SU-DHL-6 (cell line): ENCODE results near the gene NOM1.

Experiments used
- H2AFZ ChIP-seq: fragments of 200-600 bp; sonication (generic); 2 replicates; pipeline ENCODE4 v1.6.1; 2014; ENCODE audit warnings: low read depth, mild to moderate bottlenecking, moderate library complexity, mixed read lengths, antibody characterized with exemption, low read length; ENCODE audit not compliant: severe bottlenecking
- H3F3A ChIP-seq: fragments of 200-600 bp; shearing (Covaris generic); 2 replicates; pipeline ENCODE4 v1.6.0; 2016; ENCODE audit warnings: antibody characterized with exemption, mild to moderate bottlenecking; ENCODE audit not compliant: insufficient read depth
- H3K27ac ChIP-seq: fragments of 200-600 bp; sonication (generic); 2 replicates; pipeline ENCODE4 v1.5.1; 2016; ENCODE audit warnings: low read depth, mild to moderate bottlenecking, low read length, moderate library complexity, mixed read lengths
- H3K27me3 ChIP-seq: fragments of 200-600 bp; sonication (generic), shearing (Covaris generic); 2 replicates; pipeline ENCODE4 v1.6.0; 2014; ENCODE audit warnings: mild to moderate bottlenecking, low read length
- H3K36me3 ChIP-seq: fragments of 200-600 bp; sonication (generic); 2 replicates; pipeline ENCODE4 v1.6.1; 2014; ENCODE audit warnings: mild to moderate bottlenecking, low read length, mixed read lengths
- H3K4me2 ChIP-seq: fragments of 300-600, 200-600 bp; shearing (Covaris generic), sonication (generic); 2 replicates; pipeline ENCODE4 v1.6.0; 2014; ENCODE audit warnings: low read length, low read depth, mild to moderate bottlenecking; ENCODE audit not compliant: poor library complexity, severe bottlenecking
- H3K4me3 ChIP-seq: fragments of 200-600 bp; sonication (generic); 2 replicates; pipeline ENCODE4 v1.5.1; 2014; ENCODE audit warnings: antibody characterized with exemption, low read length, mild to moderate bottlenecking, mixed read lengths; ENCODE audit not compliant: insufficient read depth, poor library complexity, severe bottlenecking
- H3K79me2 ChIP-seq: fragments of 200-600 bp; sonication (generic); 2 replicates; pipeline ENCODE4 v1.6.1; 2014; ENCODE audit warnings: mild to moderate bottlenecking, low read length, moderate library complexity; ENCODE audit not compliant: insufficient read depth
- H3K9ac ChIP-seq: fragments of 200-600 bp; sonication (generic); 2 replicates; pipeline ENCODE4 v1.7.0; 2014; ENCODE audit warnings: mild to moderate bottlenecking, low read length
- H3K9me2 ChIP-seq: fragments of 200-600 bp; sonication (generic); replicated peaks from 2 replicates; pipeline ENCODE4 v1.6.1; 2014; ENCODE audit warnings: low read length; ENCODE audit not compliant: insufficient read depth
- H3K9me3 ChIP-seq: fragments of 200-600 bp; sonication (generic); 2 replicates; pipeline ENCODE4 v1.6.1; 2014; ENCODE audit warnings: low read length, mixed read lengths; ENCODE audit not compliant: insufficient read depth
- H4K20me1 ChIP-seq: fragments of 200-600 bp; sonication (generic); 2 replicates; pipeline ENCODE4 v1.6.1; 2014; ENCODE audit warnings: low read depth, mild to moderate bottlenecking, antibody characterized with exemption, low read length, moderate library complexity, mixed read lengths
- EZH2phosphoT487 ChIP-seq: fragments of 200-600 bp; sonication (generic), shearing (Covaris generic); conservative IDR thresholded peaks from 2 replicates; pipeline ENCODE4 v1.6.1; 2018; ENCODE audit warnings: mild to moderate bottlenecking, antibody characterized with exemption, low read length, moderate library complexity, mixed read lengths
- TF ChIP-seq, protein P1 (sequence below): fragments of 200-600 bp; sonication (generic); IDR thresholded peaks from one replicate; pipeline ENCODE4 v1.5.1; 2017; ENCODE audit warnings: antibody characterized with exemption, mild to moderate bottlenecking, low read length, moderate library complexity; ENCODE audit not compliant: insufficient read depth, poor library complexity, severe bottlenecking

NOM1 gene

DNA sequence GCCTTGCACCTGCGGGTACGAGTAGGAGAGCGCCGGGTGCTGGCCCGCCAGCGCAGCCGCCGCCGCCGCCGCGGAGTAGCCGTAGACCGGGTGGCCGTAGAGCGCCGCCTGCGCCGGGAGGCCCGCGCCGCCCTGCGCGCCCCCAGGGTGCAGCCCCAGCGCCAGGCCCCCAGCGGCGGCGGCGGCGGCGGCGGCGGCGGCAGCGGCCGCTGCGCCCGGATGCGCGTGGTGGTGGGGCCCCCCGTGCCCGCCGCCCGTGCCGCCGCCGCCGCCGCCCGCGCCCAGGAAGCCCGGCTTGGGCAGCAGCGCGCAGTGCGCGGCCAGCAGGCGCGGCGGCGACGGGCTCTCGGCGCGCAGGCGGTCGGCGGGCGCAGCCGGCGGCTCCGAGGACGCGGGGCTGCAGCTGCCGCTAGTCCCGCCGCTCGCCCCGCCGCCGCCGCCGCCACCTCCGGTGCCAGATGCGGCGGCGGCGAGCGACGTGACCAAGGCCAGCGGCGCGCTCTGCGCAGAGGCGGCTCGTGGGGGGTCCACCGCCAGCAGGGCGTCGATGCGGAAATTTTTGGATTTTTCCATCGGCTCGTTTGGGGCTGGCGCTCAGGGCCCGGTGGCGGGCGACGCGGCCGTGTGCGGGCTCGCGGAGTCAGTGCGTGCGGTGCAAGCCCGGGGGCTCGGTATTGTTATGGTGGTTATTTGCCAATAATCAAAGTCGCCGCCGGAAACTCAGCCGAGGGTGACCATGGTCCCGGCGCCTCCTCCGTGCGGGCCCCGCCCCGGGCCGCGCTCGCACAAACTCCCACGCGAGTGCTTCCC is 60.5 kb downstream of the NOM1 start:
- Histone ChIP-seq H3K27ac (no peak overlapping the region), H3F3A (no peaks in the 10 kb centered on the region), H4K20me1 (no peaks in the 10 kb centered on the region), H3K36me3 (no peaks in the 10 kb centered on the region), H3K27me3 (no peaks in the 10 kb centered on the region), H3K9ac (peak overlapping the region; percentile 60), H3K4me3 (peak overlapping the region; percentile 52), H3K9me2 (no peaks in the 10 kb centered on the region), H2AFZ (peak overlapping the region; percentile 84), H3K79me2 (no peaks in the 10 kb centered on the region), H3K9me3 (no peaks in the 10 kb centered on the region), H3K4me2 (peak overlapping the region; percentile 52)
- TF ChIP-seq EZH2phosphoT487, result no peak

DNA sequence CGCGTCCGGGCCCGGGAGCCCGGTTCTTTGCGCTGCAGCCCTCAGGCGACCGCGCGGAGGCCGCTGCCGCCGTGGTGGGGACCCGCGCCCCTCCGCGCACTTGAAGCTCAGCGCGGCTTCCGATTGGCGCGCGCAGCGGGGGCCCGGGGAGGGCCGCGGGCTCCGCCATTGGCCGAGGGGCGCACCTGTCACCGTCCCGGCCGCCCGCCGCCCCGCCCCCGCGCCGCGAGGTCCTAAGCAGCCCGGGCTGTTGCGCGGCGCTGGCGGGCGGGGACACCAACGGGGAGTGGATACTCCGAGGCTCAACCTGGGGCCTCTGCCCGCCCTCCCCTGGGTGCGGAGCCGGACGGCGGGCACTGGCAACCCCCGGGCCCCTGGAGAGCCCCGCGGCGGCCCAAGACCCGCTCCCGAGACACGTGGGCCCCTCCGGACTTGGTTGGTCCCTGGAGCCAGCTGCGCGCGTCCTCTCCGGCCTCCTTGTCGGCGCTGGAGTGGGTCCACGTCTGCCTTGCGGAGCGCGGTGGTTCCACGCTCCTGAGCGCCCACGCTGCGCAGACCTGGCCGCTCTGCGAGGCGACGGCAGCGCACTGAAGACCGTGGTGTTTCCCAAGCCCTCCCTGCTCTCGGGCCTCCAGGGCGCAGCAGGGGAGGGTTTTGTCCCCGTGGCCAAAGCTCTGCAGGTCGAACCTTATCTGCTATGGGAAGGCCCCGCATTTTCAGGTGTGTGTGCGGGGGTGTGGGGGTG is 61.2 kb downstream of the NOM1 start, which contains the start of gene MNX1:
TSS of gene MNX1 (minus strand) at position 76 of the 745 bp plus-strand sequence. CDS start 313 bp downstream, outside the sequence.
- Histone ChIP-seq H3K4me2 (peak within 1 kb of the TSS; percentile 58), H3K27me3 (no peaks in the 10 kb centered on the region), H2AFZ (peak within 1 kb of the TSS; percentile 84), H3K9ac (peak within 1 kb of the TSS; percentile 60), H3F3A (no peaks in the 10 kb centered on the region), H3K79me2 (no peaks in the 10 kb centered on the region), H4K20me1 (no peaks in the 10 kb centered on the region), H3K4me3 (peak within 1 kb of the TSS; percentile 52), H3K9me2 (no peaks in the 10 kb centered on the region), H3K27ac (no peak within 1 kb of the TSS), H3K36me3 (no peaks in the 10 kb centered on the region), H3K9me3 (no peaks in the 10 kb centered on the region)
- no peak for TF ChIP-seq EZH2phosphoT487
- TF ChIP-seq, protein P1, sequence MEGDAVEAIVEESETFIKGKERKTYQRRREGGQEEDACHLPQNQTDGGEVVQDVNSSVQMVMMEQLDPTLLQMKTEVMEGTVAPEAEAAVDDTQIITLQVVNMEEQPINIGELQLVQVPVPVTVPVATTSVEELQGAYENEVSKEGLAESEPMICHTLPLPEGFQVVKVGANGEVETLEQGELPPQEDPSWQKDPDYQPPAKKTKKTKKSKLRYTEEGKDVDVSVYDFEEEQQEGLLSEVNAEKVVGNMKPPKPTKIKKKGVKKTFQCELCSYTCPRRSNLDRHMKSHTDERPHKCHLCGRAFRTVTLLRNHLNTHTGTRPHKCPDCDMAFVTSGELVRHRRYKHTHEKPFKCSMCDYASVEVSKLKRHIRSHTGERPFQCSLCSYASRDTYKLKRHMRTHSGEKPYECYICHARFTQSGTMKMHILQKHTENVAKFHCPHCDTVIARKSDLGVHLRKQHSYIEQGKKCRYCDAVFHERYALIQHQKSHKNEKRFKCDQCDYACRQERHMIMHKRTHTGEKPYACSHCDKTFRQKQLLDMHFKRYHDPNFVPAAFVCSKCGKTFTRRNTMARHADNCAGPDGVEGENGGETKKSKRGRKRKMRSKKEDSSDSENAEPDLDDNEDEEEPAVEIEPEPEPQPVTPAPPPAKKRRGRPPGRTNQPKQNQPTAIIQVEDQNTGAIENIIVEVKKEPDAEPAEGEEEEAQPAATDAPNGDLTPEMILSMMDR, result no peak

GRCh38 chr7:157011333-157012112 is 62.0 kb downstream of the NOM1 start:
- Histone ChIP-seq H3K79me2 (no peaks in the 10 kb centered on the region), H3K9me2 (no peaks in the 10 kb centered on the region), H3K4me3 (peak overlapping the region; percentile 52), H3K9me3 (no peaks in the 10 kb centered on the region), H4K20me1 (no peaks in the 10 kb centered on the region), H3K9ac (peak overlapping the region; percentile 60), H3K4me2 (peak overlapping the region; percentile 58), H3F3A (no peaks in the 10 kb centered on the region), H3K27me3 (no peaks in the 10 kb centered on the region), H2AFZ (peak overlapping the region; percentile 55), H3K36me3 (no peaks in the 10 kb centered on the region), H3K27ac (no peak overlapping the region)
- TF ChIP-seq, protein P1, result no peak
- no peak for TF ChIP-seq EZH2phosphoT487
